NCI-H1436 treated with DMSO at 0.1 percent for 48 hours (cell line): ENCODE data around the gene TTC23.
"Not testable (repeated sequence)": the region's sequence is repeated elsewhere in the genome, so short reads cannot be mapped to it uniquely, and the experiment has no call there.

Experiments
- DNase-seq: peaks from one replicate; lab custom pipeline; 2025; lab: John Stamatoyannopoulos, UW

TTC23 gene

GRCh38 chr15:99250001-99250400, 620 bp upstream of the TTC23 start:
- DNase-seq: no peak

- no peak for DNase-seq
Observed at GRCh38 chr15:99248000-99248715, 1.2 kb downstream of the TTC23 start.

GRCh38 chr15:99247062-99247461, 2.3 kb downstream of the TTC23 start:
- DNase-seq: no peak

DNA sequence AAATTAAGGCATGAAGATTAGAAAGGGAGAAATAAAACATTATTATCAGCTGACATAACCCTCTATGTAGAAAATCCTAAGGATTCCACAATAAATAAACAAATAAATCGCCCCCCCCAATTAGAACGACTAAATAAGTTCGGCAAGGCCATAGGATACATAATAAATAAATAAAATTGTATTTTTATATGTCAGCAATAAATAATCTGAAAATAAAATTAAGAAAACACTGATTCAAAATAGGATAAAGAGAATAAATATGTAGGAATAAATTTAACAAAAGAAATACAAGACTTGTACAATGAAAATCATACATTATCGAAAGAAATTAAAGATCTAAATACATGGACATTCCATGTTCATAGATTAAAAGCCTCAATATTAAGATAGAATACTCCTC, 5.1 kb downstream of the TTC23 start:
- DNase-seq: no peak

DNA sequence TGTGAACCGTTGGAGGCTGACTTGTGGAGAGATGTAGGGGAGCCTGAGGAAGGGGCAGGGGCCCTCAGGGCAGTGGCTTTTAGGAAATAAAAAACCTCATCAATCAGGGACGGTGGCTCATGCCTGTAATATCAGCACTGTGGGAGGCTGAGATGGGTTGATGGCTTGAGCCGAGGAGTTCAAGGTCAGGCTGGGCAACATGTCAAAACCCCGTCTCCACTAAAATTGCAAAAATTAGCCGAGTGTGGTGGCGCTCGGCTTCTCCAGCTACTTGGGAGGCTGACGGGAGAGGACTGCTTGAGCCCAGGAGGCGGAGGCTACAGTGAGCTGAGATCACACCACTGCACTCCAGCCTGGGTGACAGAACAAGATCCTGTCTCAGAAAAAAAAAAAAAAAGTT, 7.6 kb downstream of the TTC23 start:
- no peak for DNase-seq

GRCh38 chr15:99239545-99240198, 9.7 kb downstream of the TTC23 start:
- DNase-seq: no peak

DNA sequence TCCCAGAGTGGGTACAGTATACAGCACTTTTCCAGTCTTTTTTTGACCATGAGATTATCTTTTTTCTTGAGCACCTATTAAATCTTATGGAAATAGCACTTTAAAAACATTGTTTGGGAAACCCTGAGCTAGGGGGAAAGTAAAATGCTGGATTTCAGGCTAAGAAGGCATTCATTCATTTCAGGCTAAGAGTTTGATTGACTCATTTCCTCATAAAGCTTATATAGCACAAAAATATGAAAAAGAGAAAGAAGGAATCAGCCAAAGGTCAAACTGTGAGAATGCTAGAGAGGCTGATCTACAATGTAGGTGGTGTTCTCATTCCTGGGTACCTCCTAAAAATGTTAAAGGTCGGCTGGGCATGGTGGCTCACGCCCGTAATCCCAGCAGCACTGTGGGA, 10.5 kb downstream of the TTC23 start:
- DNase-seq: no peak

GRCh38 chr15:99234160-99234559, 15.2 kb downstream of the TTC23 start:
- not testable (repeated sequence) for DNase-seq

DNA sequence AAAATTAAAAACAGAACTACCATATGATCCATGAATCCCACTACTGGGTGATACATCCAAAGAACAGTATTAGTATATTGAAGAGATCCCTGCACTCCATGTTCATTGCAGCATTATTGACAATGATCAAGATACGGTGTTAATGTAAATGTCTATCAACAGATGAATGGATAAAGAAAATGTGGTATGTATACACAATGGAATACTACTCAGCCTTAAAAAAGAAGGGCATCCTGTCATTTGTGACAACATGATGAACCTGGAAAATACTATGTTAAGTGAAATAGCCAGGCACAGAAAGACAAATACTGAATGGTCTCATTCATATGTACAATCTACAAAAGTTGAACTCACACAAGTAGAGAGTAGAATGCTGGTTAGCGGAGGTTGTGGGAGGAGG, 16.6 kb downstream of the TTC23 start:
- DNase-seq: no peak

GRCh38 chr15:99230867-99231266, 18.5 kb downstream of the TTC23 start:
- no peak for DNase-seq

DNA sequence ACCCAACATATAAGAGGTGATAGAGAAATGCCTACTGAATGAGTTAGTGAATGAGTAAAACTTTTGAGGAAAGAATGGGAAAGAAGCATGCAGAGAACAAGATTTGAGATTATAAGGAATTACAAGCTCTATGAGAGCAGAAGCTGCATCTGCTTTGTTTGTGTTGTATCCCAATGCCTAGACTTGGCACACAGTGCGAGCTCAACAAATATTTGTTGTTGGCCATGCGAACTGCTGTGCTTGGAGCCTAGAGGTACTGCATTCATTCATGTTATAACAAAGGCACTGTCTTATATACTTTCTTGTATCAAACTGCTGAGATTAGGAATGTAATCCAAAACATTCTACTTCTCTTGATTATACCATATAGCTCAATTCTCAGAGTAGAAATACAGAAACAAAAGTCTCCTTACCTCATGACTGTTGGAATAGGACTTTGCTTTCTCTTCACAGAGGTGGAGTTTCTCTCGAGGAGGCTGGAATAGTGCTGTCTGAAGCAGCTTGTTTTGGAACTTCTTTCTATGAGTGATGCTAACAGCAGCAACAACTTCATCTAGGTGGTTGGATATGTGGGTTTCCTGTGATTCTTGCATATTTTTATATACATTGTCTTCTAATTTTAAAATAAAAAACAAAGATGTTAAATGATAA, 21.1 kb downstream of the TTC23 start:
- DNase-seq: no peak

DNA sequence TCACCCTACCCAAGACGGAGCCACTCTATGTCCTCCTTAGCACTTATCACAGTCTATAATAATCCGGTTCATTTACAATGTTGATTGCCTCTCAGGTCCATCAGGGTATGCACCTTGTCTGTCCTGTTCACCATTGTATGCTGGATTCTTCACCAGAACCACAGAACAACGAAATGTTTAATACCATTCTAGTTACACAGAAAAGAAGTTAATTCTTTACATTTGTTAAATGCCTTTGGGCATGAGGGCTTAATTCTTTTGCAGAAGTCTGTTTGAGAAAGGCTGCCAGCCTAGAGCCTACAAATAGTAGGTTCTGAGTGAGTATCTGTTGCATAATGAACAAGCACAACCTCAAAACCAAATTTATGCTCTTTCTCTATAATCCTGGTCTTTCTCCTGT, 22.6 kb downstream of the TTC23 start:
- no peak for DNase-seq

- no peak for DNase-seq
Observed at GRCh38 chr15:99224372-99225214, 24.8 kb downstream of the TTC23 start.

GRCh38 chr15:99213187-99213811, 36.1 kb downstream of the TTC23 start:
- DNase-seq: no peak

DNA sequence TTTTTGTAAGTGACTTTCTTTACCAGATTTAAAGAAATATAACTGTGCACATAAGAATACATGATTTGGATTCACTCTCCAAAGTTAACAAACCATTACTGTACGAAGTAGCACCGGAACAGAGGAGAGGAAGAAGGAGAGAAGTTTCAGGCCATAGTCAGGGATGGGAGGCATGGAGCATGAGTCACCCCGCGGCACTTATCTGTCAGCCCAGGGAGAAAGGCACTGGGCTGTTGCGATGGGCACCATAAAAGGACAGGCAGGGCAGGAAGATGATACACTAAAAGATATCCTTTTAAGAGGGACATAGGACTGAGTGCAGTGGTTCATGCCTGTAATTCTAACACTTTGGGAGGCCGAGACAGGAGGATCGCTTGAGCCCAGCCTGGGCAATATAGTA, 37.0 kb downstream of the TTC23 start:
- no peak for DNase-seq

GRCh38 chr15:99211926-99212325, 37.5 kb downstream of the TTC23 start:
- DNase-seq: no peak

DNA sequence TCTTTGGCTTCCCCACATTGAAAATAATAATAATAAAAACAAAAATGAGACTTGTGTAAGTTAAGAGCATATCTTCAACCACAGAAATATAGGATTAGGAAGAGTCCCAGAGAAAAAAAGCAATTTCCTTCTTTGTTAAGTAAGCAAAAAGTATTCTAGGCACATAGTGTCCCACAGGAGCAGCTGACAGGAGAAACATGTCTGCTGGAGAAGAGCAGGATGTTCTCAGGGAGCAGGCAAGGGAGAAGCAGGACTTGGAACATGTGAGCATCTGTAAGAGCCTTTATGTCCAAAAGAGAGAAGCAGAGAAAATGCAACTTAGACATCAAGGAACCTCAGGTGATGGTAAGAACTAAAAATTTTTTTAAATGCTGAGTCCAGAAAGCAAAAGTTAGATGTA, 39.0 kb downstream of the TTC23 start:
- no peak for DNase-seq

DNA sequence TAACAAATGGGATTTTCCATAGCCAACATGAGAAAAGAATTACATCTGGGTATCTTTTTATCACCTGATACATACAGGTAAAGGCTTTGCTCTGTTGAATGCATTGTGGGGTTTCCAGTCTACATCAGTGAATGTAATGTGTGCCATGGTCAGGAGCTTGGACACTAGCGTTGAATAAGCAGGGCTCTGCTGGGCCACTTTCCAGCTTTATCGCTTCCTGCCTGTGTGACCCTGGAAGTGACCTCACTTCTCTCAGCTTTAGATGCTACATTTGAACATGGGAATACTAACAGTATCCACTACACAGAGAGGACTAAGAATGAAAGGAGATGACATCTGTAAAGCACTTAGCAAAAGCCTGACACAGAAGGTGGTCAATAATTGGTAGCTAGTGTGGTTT, 40.1 kb downstream of the TTC23 start:
- DNase-seq: no peak

GRCh38 chr15:99207672-99208071, 41.7 kb downstream of the TTC23 start:
- DNase-seq: no peak

GRCh38 chr15:99202176-99202552, 47.2 kb downstream of the TTC23 start:
- DNase-seq: no peak

GRCh38 chr15:99201408-99202175, 47.8 kb downstream of the TTC23 start:
- no peak for DNase-seq
